Measurements from ENCODE around the gene NTSR1. TPM values are rescaled to one million over a fixed set of nuclear protein-coding genes. Genes with fewer than 3 reads are reported as not detected.

Gene NTSR1
- total and polyA plus RNA-seq, 4 donors, result 1.3 to 6.1 (median 3.9) TPM

- H3K27me3 ChIP-seq (ENCODE audit: control insufficient read depth, insufficient read depth, low read length), result peaks cover 9% of the 10 kb centered on the region
- peaks cover 11% of the 10 kb centered on the region for H3K4me1 ChIP-seq (ENCODE audit: control insufficient read depth, insufficient read depth, low read length)
- peaks cover 3% of the 10 kb centered on the region for H3K36me3 ChIP-seq (ENCODE audit: control insufficient read depth, insufficient read depth, low read length)
- WGBS (ENCODE audit: insufficient coverage), result 96% methylated on average over 4 of the region's 7 CpGs
- H3K4me3 ChIP-seq (ENCODE audit: low read depth, low read length), result no peak overlapping the region
- H3K9me3 ChIP-seq (ENCODE audit: control insufficient read depth, insufficient read depth, low read length), result peaks cover 10% of the 10 kb centered on the region
- H3K27ac ChIP-seq (ENCODE audit: low read depth, low read length), result no peak overlapping the region
- DNase-seq (ENCODE audit: low read depth in 4 of 6, low spot score in 6 of 6), result no peak
Observed at GRCh38 chr20:62721511-62722370, 13.1 kb downstream of the NTSR1 start.

- Histone ChIP-seq H3K4me3 (ENCODE audit: low read depth, low read length) (no peak overlapping the region), H3K4me1 (ENCODE audit: control insufficient read depth, insufficient read depth, low read length) (peaks cover 11% of the 10 kb centered on the region), H3K9me3 (ENCODE audit: control insufficient read depth, insufficient read depth, low read length) (peaks cover 10% of the 10 kb centered on the region), H3K27ac (ENCODE audit: low read depth, low read length) (no peak overlapping the region), H3K36me3 (ENCODE audit: control insufficient read depth, insufficient read depth, low read length) (peaks cover 7% of the 10 kb centered on the region), H3K27me3 (ENCODE audit: control insufficient read depth, insufficient read depth, low read length) (peaks cover 7% of the 10 kb centered on the region)
- WGBS (ENCODE audit: insufficient coverage), result 91% methylated on average over 3 of the region's 6 CpGs
- no peak for DNase-seq (ENCODE audit: low read depth in 4 of 6, low spot score in 6 of 6)
Observed at GRCh38 chr20:62722627-62723026, 14.0 kb downstream of the NTSR1 start.

- Histone ChIP-seq H3K9me3 (ENCODE audit: control insufficient read depth, insufficient read depth, low read length) (peaks cover 10% of the 10 kb centered on the region), H3K27me3 (ENCODE audit: control insufficient read depth, insufficient read depth, low read length) (peaks cover 4% of the 10 kb centered on the region), H3K36me3 (ENCODE audit: control insufficient read depth, insufficient read depth, low read length) (peaks cover 10% of the 10 kb centered on the region), H3K4me1 (ENCODE audit: control insufficient read depth, insufficient read depth, low read length) (peaks cover 14% of the 10 kb centered on the region), H3K4me3 (ENCODE audit: low read depth, low read length) (no peak overlapping the region), H3K27ac (ENCODE audit: low read depth, low read length) (no peak overlapping the region)
- DNase-seq (ENCODE audit: low read depth in 4 of 6, low spot score in 6 of 6), result peak in 4 of 6 donors; percentile 35 to 86 (median 56)
- 8% methylated on average over 13 of the region's 13 CpGs for WGBS (ENCODE audit: insufficient coverage)
Observed at GRCh38 chr20:62723351-62723750, 14.7 kb downstream of the NTSR1 start.

- WGBS (ENCODE audit: insufficient coverage), result 68% methylated on average over 11 of the region's 11 CpGs
- no peak overlapping the region for H3K4me3 ChIP-seq (ENCODE audit: low read depth, low read length)
- H3K4me1 ChIP-seq (ENCODE audit: control insufficient read depth, insufficient read depth, low read length), result peaks cover 14% of the 10 kb centered on the region
- DNase-seq (ENCODE audit: low read depth in 4 of 6, low spot score in 6 of 6), result no peak
- H3K36me3 ChIP-seq (ENCODE audit: control insufficient read depth, insufficient read depth, low read length), result peaks cover 10% of the 10 kb centered on the region
- H3K27me3 ChIP-seq (ENCODE audit: control insufficient read depth, insufficient read depth, low read length), result peaks cover 4% of the 10 kb centered on the region
- no peak overlapping the region for H3K27ac ChIP-seq (ENCODE audit: low read depth, low read length)
- H3K9me3 ChIP-seq (ENCODE audit: control insufficient read depth, insufficient read depth, low read length), result peaks cover 10% of the 10 kb centered on the region
Observed at GRCh38 chr20:62723768-62724450, 15.3 kb downstream of the NTSR1 start.

GRCh38 chr20:62724692-62725595 lies 16.3 kb downstream of the NTSR1 start:
- Histone ChIP-seq H3K27me3 (ENCODE audit: control insufficient read depth, insufficient read depth, low read length) (peaks cover 6% of the 10 kb centered on the region), H3K4me1 (ENCODE audit: control insufficient read depth, insufficient read depth, low read length) (peaks cover 14% of the 10 kb centered on the region), H3K36me3 (ENCODE audit: control insufficient read depth, insufficient read depth, low read length) (peaks cover 10% of the 10 kb centered on the region), H3K9me3 (ENCODE audit: control insufficient read depth, insufficient read depth, low read length) (peaks cover 7% of the 10 kb centered on the region), H3K27ac (ENCODE audit: low read depth, low read length) (no peak overlapping the region), H3K4me3 (ENCODE audit: low read depth, low read length) (no peak overlapping the region)
- DNase-seq (ENCODE audit: low read depth in 4 of 6, low spot score in 6 of 6), result no peak
- 88% methylated on average over 19 of the region's 24 CpGs for WGBS (ENCODE audit: insufficient coverage)

- WGBS (ENCODE audit: insufficient coverage), result 94% methylated on average over 11 of the region's 15 CpGs
- H3K36me3 ChIP-seq (ENCODE audit: control insufficient read depth, insufficient read depth, low read length), result peaks cover 10% of the 10 kb centered on the region
- H3K4me1 ChIP-seq (ENCODE audit: control insufficient read depth, insufficient read depth, low read length), result peaks cover 14% of the 10 kb centered on the region
- H3K27ac ChIP-seq (ENCODE audit: low read depth, low read length), result no peak overlapping the region
- H3K9me3 ChIP-seq (ENCODE audit: control insufficient read depth, insufficient read depth, low read length), result peaks cover 4% of the 10 kb centered on the region
- peaks cover 6% of the 10 kb centered on the region for H3K27me3 ChIP-seq (ENCODE audit: control insufficient read depth, insufficient read depth, low read length)
- no peak overlapping the region for H3K4me3 ChIP-seq (ENCODE audit: low read depth, low read length)
- DNase-seq (ENCODE audit: low read depth in 4 of 6, low spot score in 6 of 6), result no peak
Observed at GRCh38 chr20:62725596-62726268, 17.1 kb downstream of the NTSR1 start.

GRCh38 chr20:62726276-62726675 lies 17.6 kb downstream of the NTSR1 start:
- peaks cover 6% of the 10 kb centered on the region for H3K27me3 ChIP-seq (ENCODE audit: control insufficient read depth, insufficient read depth, low read length)
- WGBS (ENCODE audit: insufficient coverage), result 89% methylated on average over 11 of the region's 12 CpGs
- H3K4me3 ChIP-seq (ENCODE audit: low read depth, low read length), result no peak overlapping the region
- H3K27ac ChIP-seq (ENCODE audit: low read depth, low read length), result no peak overlapping the region
- H3K36me3 ChIP-seq (ENCODE audit: control insufficient read depth, insufficient read depth, low read length), result peaks cover 10% of the 10 kb centered on the region
- peaks cover 14% of the 10 kb centered on the region for H3K4me1 ChIP-seq (ENCODE audit: control insufficient read depth, insufficient read depth, low read length)
- no peak for DNase-seq (ENCODE audit: low read depth in 4 of 6, low spot score in 6 of 6)
- H3K9me3 ChIP-seq (ENCODE audit: control insufficient read depth, insufficient read depth, low read length), result peaks cover 4% of the 10 kb centered on the region

- Histone ChIP-seq H3K4me1 (ENCODE audit: control insufficient read depth, insufficient read depth, low read length) (peaks cover 14% of the 10 kb centered on the region), H3K27ac (ENCODE audit: low read depth, low read length) (no peak overlapping the region), H3K27me3 (ENCODE audit: control insufficient read depth, insufficient read depth, low read length) (peaks cover 6% of the 10 kb centered on the region), H3K36me3 (ENCODE audit: control insufficient read depth, insufficient read depth, low read length) (peaks cover 10% of the 10 kb centered on the region), H3K4me3 (ENCODE audit: low read depth, low read length) (no peak overlapping the region), H3K9me3 (ENCODE audit: control insufficient read depth, insufficient read depth, low read length) (no peaks in the 10 kb centered on the region)
- WGBS (ENCODE audit: insufficient coverage), result 91% methylated on average over 27 of the region's 31 CpGs
- DNase-seq (ENCODE audit: low read depth in 4 of 6, low spot score in 6 of 6), result no peak
Observed at GRCh38 chr20:62726716-62727583, 18.3 kb downstream of the NTSR1 start.

All from spinal cord (tissue), 10 donors.